Stimulated activated effector memory CD8-positive, alpha-beta T cell treated with anti-CD3 and anti-CD28 coated beads, Interleukin-12 subunit alpha, Interleukin-12 subunit beta, amount 100 ng/mL, for 72 hours (primary cell): ENCODE results near the gene UACA.

Source experiments
- ATAC-seq: fragments of 150-1000 bp; cut with Tn5 transposase; 2 replicates; pipeline ENCODE4 v1.10.0; 2021
- DNase-seq, 2 donors: peaks; one replicate each; pipeline ENCODE4 v3.0.0; 2021 to 2022; ENCODE audit warnings: low spot score in 2 of 2
- H3K27ac Mint-ChIP-seq: one replicate; pipeline ENCODE4 v1.8.0; 2022; ENCODE audit warnings: mild to moderate bottlenecking, mixed read lengths
- H3K36me3 Mint-ChIP-seq: one replicate; pipeline ENCODE4 v1.8.0; 2022; ENCODE audit warnings: mild to moderate bottlenecking, mixed read lengths
- H3K4me1 Mint-ChIP-seq: one replicate; pipeline ENCODE4 v1.8.0; 2022; ENCODE audit warnings: mixed read lengths
- H3K4me3 Mint-ChIP-seq: one replicate; pipeline ENCODE4 v1.8.0; 2022; ENCODE audit warnings: mild to moderate bottlenecking, mixed read lengths
- H3K9me3 Mint-ChIP-seq: one replicate; pipeline ENCODE4 v1.8.0; 2022; ENCODE audit warnings: mixed read lengths

Gene UACA

GRCh38 chr15:70643783-70644125 is 119.6 kb downstream of the UACA start:
- no peaks in the 10 kb centered on the region for H3K4me1 Mint-ChIP-seq
- ATAC-seq: no peak
- no peak overlapping the region for H3K4me3 Mint-ChIP-seq
- H3K9me3 Mint-ChIP-seq: no peaks in the 10 kb centered on the region
- no peak overlapping the region for H3K27ac Mint-ChIP-seq
- DNase-seq: no peak
- H3K36me3 Mint-ChIP-seq: no peaks in the 10 kb centered on the region

GRCh38 chr15:70643106-70643782 is 120.1 kb downstream of the UACA start:
- H3K4me3 Mint-ChIP-seq: no peak overlapping the region
- ATAC-seq: no peak
- H3K27ac Mint-ChIP-seq: no peak overlapping the region
- H3K4me1 Mint-ChIP-seq: no peaks in the 10 kb centered on the region
- no peaks in the 10 kb centered on the region for H3K36me3 Mint-ChIP-seq
- H3K9me3 Mint-ChIP-seq: no peaks in the 10 kb centered on the region
- no peak for DNase-seq

- H3K27ac Mint-ChIP-seq: no peak overlapping the region
- peaks cover 6% of the 10 kb centered on the region for H3K4me1 Mint-ChIP-seq
- no peaks in the 10 kb centered on the region for H3K9me3 Mint-ChIP-seq
- H3K4me3 Mint-ChIP-seq: no peak overlapping the region
- no peak for ATAC-seq
- H3K36me3 Mint-ChIP-seq: no peaks in the 10 kb centered on the region
- no peak for DNase-seq
These were observed 126.7 kb downstream of the UACA start for GRCh38 chr15:70636540-70637165.

GRCh38 chr15:70635895-70636294 is 127.5 kb downstream of the UACA start:
- peaks cover 6% of the 10 kb centered on the region for H3K4me1 Mint-ChIP-seq
- ATAC-seq (no peak), DNase-seq (no peak)
- no peak overlapping the region for H3K4me3 Mint-ChIP-seq
- no peaks in the 10 kb centered on the region for H3K9me3 Mint-ChIP-seq
- no peak overlapping the region for H3K27ac Mint-ChIP-seq
- H3K36me3 Mint-ChIP-seq: no peaks in the 10 kb centered on the region

GRCh38 chr15:70633991-70634390 is 129.4 kb downstream of the UACA start:
- H3K4me3 Mint-ChIP-seq: no peak overlapping the region
- H3K27ac Mint-ChIP-seq: no peak overlapping the region
- DNase-seq: no peak
- no peaks in the 10 kb centered on the region for H3K36me3 Mint-ChIP-seq
- H3K9me3 Mint-ChIP-seq: no peaks in the 10 kb centered on the region
- no peak for ATAC-seq
- H3K4me1 Mint-ChIP-seq: peaks cover 6% of the 10 kb centered on the region

- Mint-ChIP-seq H3K27ac (no peak overlapping the region), H3K4me1 (peaks cover 6% of the 10 kb centered on the region), H3K36me3 (no peaks in the 10 kb centered on the region), H3K9me3 (no peaks in the 10 kb centered on the region), H3K4me3 (no peak overlapping the region)
- DNase-seq: no peak
- ATAC-seq: no peak
These were observed 130.1 kb downstream of the UACA start for GRCh38 chr15:70633103-70633831.

- DNase-seq: no peak
- no peaks in the 10 kb centered on the region for H3K9me3 Mint-ChIP-seq
- no peak overlapping the region for H3K4me3 Mint-ChIP-seq
- H3K36me3 Mint-ChIP-seq: no peaks in the 10 kb centered on the region
- H3K4me1 Mint-ChIP-seq: peaks cover 10% of the 10 kb centered on the region
- no peak for ATAC-seq
- no peak overlapping the region for H3K27ac Mint-ChIP-seq
These were observed 130.8 kb downstream of the UACA start for GRCh38 chr15:70632491-70633102.

- DNase-seq (no peak), ATAC-seq (no peak)
- Mint-ChIP-seq H3K9me3 (no peaks in the 10 kb centered on the region), H3K4me3 (no peak overlapping the region), H3K4me1 (peaks cover 10% of the 10 kb centered on the region), H3K27ac (no peak overlapping the region), H3K36me3 (no peaks in the 10 kb centered on the region)
These were observed 131.3 kb downstream of the UACA start for GRCh38 chr15:70632079-70632478.

GRCh38 chr15:70629735-70630273 is 133.6 kb downstream of the UACA start:
- ATAC-seq (peak; percentile 19), DNase-seq (no peak)
- Mint-ChIP-seq H3K4me1 (peaks cover 4% of the 10 kb centered on the region), H3K4me3 (no peak overlapping the region), H3K27ac (no peak overlapping the region), H3K36me3 (no peaks in the 10 kb centered on the region), H3K9me3 (no peaks in the 10 kb centered on the region)

- DNase-seq (no peak), ATAC-seq (no peak)
- no peaks in the 10 kb centered on the region for H3K36me3 Mint-ChIP-seq
- H3K9me3 Mint-ChIP-seq: peaks cover 4% of the 10 kb centered on the region
- no peak overlapping the region for H3K27ac Mint-ChIP-seq
- H3K4me1 Mint-ChIP-seq: peaks cover 4% of the 10 kb centered on the region
- no peak overlapping the region for H3K4me3 Mint-ChIP-seq
These were observed 134.8 kb downstream of the UACA start for GRCh38 chr15:70628549-70628896.

GRCh38 chr15:70627734-70628548 is 135.4 kb downstream of the UACA start:
- ATAC-seq (no peak), DNase-seq (no peak)
- Mint-ChIP-seq H3K4me1 (peaks cover 4% of the 10 kb centered on the region), H3K36me3 (no peaks in the 10 kb centered on the region), H3K9me3 (peaks cover 4% of the 10 kb centered on the region), H3K27ac (no peak overlapping the region), H3K4me3 (no peak overlapping the region)

GRCh38 chr15:70627322-70627721 is 136.0 kb downstream of the UACA start:
- Mint-ChIP-seq H3K27ac (no peak overlapping the region), H3K4me3 (no peak overlapping the region), H3K36me3 (no peaks in the 10 kb centered on the region), H3K4me1 (peaks cover 4% of the 10 kb centered on the region), H3K9me3 (peaks cover 6% of the 10 kb centered on the region)
- DNase-seq (no peak), ATAC-seq (no peak)

GRCh38 chr15:70625438-70625837 is 137.9 kb downstream of the UACA start:
- H3K4me1 Mint-ChIP-seq: peaks cover 4% of the 10 kb centered on the region
- no peaks in the 10 kb centered on the region for H3K36me3 Mint-ChIP-seq
- ATAC-seq (no peak), DNase-seq (no peak)
- peaks cover 7% of the 10 kb centered on the region for H3K9me3 Mint-ChIP-seq
- H3K27ac Mint-ChIP-seq: no peak overlapping the region
- no peak overlapping the region for H3K4me3 Mint-ChIP-seq

- H3K4me1 Mint-ChIP-seq: peaks cover 4% of the 10 kb centered on the region
- no peak overlapping the region for H3K27ac Mint-ChIP-seq
- H3K36me3 Mint-ChIP-seq: no peaks in the 10 kb centered on the region
- peaks cover 7% of the 10 kb centered on the region for H3K9me3 Mint-ChIP-seq
- ATAC-seq (no peak), DNase-seq (no peak)
- H3K4me3 Mint-ChIP-seq: no peak overlapping the region
These were observed 138.3 kb downstream of the UACA start for GRCh38 chr15:70625011-70625410.

- Mint-ChIP-seq H3K4me1 (no peaks in the 10 kb centered on the region), H3K9me3 (peaks cover 6% of the 10 kb centered on the region), H3K27ac (no peak overlapping the region), H3K4me3 (no peak overlapping the region), H3K36me3 (no peaks in the 10 kb centered on the region)
- DNase-seq (no peak), ATAC-seq (no peak)
These were observed 144.4 kb downstream of the UACA start for GRCh38 chr15:70618929-70619328.
